ENCODE measurements around the gene DIAPH2.

DIAPH2 gene

DNA sequence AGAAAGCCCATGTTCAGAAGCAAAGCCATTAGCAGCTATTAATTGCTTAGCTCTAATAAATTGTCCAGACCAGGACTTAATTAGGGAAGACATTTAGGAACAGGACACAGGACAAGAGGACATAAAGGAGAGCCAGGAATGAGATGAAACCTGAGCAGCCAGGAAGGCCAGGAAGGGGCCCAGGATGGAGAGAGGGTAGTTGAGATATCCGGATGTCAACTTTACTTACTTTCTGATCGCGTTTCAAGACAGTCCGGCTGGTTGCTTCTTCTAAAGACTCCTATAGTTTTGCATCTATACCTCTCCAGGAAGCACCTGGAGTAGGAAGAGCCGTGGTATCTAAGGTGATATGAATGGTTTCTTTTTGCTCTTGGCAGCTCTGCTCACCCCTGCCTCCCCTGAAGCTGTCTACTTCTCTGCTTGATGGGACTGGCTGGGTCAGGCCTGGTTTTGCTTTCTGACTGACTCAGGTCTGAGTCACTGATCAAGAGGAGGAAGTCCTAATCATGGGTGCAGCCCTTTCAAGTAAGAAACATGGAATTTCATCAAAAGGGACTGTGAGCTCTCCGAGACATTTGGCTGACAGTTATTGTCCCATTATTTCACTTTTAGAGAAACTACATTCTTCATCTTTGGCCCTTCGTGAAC lies 932.4 kb downstream of the DIAPH2 start:
- DNase-seq, result no peak

DNA sequence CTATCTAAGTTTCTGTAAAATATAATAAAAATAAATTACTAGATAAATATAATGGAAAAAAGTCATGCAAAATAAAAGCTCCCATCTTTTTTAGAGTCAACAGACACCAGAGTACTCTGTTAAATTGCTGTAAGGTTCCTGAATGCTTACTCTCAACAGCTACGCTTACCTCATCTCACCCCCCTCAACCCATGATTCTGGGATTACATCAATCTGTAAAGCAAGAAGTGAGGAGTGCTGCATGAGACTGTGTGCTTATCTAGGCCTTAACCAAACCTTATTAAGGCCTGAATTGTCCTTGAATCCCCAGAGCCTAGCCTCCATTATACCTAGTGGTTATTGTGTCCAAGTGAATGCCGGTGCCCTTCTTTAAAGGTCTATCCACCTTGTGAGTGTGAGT lies 934.9 kb downstream of the DIAPH2 start:
- no peak for DNase-seq

DNA sequence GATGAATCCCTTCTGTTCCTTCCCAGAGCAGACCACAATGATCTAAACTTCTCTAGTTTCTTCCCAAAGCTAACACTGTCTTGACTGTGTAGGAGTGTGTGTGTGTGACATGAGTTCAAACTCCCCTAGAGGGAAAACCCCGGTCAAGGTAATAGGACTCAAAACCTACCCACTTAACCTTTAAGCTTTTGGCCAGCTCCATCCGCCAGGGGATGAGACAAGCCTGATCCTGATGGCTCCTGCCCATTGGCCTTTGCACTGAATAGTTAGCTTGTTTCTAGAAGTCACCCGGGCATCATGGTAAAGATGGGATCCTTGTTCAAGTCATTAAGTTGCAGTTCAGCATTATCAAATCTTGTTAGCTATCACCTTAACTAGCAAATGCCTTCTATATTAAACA lies 937.5 kb downstream of the DIAPH2 start:
- no peak for DNase-seq

DNA sequence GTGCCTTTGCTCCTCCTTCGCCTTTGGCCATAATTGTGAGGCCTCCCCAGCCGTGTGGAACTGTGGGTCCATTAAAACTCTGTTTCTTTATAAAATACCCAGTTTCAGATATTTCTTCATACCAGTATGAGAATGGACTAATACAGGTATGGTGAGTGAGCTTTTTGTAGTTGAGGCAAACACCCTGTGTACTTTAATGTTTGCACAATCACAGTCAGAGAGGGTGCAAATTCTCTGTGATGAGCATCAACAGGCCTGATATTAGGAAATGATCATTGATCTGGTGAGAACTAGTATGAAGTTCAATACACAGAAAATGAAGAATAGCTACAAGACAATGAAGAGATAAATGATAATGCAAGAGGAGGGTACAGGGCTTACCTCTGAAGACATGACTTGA lies 943.7 kb downstream of the DIAPH2 start:
- DNase-seq, result no peak

DNA sequence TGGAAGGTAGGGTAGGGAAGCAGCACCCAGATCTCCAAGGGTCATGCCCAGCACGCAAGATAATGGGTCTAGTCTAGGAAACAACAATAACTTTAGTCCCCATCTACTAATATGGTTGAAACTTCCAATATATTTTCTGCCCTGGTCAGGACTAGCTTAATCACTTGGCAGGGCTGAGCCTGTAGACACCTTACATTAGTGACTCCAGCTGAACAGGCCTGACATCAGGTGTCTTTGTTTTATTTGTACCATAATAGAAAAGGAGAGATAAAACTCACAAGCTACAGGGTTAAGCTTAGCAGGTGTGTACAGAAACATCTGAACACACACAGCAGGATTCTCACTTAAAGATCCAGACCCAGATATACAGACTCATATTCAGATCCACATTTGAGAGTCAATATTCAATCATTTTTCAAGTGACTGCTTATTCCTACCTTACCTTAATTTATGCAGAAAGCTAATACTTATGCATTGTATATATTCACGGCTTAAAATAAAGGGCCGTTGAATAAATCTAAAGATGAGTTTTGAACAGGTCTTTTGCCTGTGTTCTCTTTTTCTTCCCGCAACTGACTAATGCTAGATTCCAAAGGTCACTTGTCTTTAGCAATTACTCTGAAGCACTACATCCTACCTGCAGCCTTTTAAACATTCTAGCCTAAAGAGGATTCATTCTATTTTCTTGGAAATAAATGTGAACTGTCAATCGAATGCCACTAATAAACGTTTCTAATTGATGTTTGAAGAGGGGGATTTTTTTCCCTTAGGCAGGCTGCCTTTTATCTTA lies 944.4 kb downstream of the DIAPH2 start:
- DNase-seq, result no peak

DNA sequence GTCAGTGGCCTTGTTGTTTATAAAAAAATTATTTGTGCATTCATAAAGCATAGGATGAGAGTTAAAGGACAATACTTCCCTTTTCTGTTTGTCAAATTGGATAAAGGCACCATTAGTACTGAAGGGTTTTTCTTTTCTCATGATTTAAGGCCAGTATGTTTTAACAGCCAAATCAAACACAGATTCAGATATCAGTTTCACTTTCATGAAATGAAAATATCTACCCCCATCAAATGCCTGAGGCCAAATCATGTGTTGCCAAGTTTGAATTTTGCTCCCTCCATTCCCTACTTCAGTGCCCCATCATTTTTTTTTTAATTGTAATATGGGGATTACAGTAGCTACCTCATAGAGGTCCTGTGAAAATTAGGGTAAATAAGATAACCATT lies 944.9 kb downstream of the DIAPH2 start:
- DNase-seq, result no peak

DNA sequence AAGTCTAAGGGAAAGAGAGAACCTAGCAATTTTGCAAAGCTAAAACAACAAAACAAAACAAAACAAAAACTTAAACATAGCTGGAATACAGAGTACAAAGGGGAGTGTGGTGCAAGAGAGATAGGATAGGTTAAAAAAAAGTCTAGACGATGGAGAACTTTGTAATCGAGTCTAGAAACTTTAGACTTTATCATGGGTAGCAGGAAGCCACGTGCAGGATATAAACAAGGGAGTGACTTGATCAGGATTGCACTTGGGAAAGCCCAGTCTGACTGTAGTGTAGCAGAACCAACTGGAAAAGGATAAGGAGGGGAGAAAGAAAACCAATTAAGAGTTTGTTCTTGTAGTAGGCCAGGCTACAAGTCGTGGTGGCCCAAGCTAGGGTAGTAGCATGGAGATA lies 949.2 kb downstream of the DIAPH2 start:
- no peak for DNase-seq

DNA sequence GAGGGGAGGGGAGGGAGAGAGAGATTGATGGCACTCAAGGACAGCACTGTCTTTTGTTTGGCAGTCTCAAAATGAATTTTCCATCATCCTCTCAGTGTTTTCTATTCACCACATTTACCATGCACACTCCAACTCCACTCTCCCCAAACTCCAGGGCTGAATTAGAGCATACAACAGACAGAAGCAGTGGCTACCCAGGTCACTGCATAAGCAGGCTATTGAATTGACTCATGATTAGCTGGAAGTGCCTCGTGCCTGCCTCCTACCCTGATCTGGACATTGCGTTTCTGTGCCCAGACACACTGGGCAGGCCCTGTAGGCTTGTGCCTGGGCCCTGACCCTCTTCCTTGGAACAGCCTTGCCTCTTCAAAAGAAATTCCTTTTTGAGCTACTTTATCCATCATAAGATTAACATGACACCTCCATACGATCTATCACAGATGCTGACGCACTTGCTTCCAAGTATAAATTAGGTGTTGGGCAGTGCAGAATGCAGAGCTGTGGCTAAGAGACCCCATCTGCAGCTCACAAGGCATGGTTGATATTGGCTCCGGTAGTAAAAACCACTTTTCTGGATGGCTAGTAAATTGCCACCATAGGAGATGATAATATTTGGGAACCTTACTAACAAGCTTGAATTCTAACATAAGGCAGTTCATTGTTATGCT lies 952.0 kb downstream of the DIAPH2 start:
- no peak for DNase-seq

DNA sequence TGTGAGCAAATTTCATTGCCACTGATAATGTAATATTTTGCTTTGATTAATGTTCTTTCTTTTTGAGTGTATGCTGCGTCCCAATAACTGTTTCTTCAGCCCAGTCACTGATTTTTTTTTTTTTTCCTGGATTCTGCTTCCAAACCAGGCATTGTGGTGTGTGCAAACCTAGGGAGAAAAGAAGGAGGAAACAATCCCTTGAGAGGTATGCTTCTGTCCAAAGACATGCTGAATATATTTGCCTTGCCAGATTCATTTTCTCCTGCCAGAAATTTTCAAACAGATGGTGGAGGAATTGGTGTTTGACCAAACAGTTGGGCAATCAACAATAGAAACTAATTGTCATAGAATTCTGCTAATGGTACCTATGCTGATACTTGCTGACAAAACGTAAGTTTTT lies 952.6 kb downstream of the DIAPH2 start:
- DNase-seq, result no peak

DNA sequence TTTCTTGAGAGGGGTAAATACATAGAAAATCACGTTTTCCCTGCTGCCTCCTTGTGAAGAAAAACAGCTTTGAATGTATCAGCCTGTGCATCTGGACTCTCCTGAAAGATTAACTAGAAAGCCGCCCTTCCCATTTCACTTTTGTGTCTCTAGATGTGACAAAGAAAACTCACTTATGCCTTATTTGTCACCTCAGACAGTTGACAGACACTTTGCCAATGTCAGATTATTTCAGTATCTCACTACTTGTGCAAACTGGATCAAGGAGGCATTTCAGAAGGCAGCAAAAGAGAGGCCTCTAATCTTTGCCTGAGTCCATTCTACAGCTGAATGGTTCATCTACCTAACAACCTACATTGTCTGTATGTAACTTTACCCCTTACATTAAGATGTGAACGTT lies 954.0 kb downstream of the DIAPH2 start:
- no peak for DNase-seq

DNA sequence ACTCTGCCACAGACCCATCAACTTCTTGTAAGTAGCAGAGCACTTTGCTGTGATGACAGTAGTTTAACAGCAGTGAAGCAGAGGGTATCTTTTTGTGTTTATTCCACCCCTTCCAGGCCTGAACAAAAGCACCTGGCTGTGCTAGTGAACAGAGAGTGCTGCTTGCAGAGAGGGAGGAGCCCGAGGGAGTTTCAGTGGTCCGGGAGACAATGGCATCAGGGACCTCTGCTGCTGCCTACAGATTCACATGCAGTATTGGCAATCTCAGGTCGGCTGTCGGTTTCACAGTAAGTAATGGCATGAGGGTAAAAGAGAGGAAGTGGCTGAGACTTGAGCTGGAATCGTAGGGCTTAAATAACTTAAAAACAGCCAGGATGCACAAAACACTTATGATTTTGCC lies 954.9 kb downstream of the DIAPH2 start:
- DNase-seq, result no peak

Data from CD4-positive, alpha-beta T cell treated with Interleukin-4 for 4 hours (primary cell).